IMR-90 (cell line): ENCODE measurements around the gene C9orf152.
A peak's percentile ranks its signal among the peaks of the same experiment; 100 is the strongest.

Experiments
- FOS ChIP-seq: fragments of 150-350 bp; IDR thresholded peaks from 2 replicates; pipeline ENCODE4 v1.6.1; 2016; ENCODE audit warnings: low read depth, low read length
- MAZ ChIP-seq: IDR thresholded peaks from 2 replicates; pipeline ENCODE4 v1.6.1; 2012; ENCODE audit warnings: low read depth, mild to moderate bottlenecking, low read length, improper control_type of control experiment, moderate library complexity, borderline replicate concordance
- MXI1 ChIP-seq: IDR thresholded peaks from 2 replicates; pipeline ENCODE4 v1.6.1; 2012; ENCODE audit warnings: low read depth, mild to moderate bottlenecking, low read length, moderate library complexity, borderline replicate concordance
- POLR2A ChIP-seq: IDR thresholded peaks from 2 replicates; pipeline ENCODE4 v1.6.1; 2012; ENCODE audit warnings: mild to moderate bottlenecking, low read depth, low read length
- RAD21 ChIP-seq: IDR thresholded peaks from 2 replicates; pipeline ENCODE4 v1.6.1; 2012; ENCODE audit warnings: low read length, improper control_type of control experiment
- RCOR1 ChIP-seq: IDR thresholded peaks from 2 replicates; pipeline ENCODE4 v1.6.1; 2012; ENCODE audit warnings: mild to moderate bottlenecking, low read length, improper control_type of control experiment; ENCODE audit not compliant: insufficient replicate concordance
- USF2 ChIP-seq: fragments of 150-350 bp; IDR thresholded peaks from 2 replicates; pipeline ENCODE4 v1.6.1; 2017; ENCODE audit warnings: mild to moderate bottlenecking, antibody characterized with exemption, low read length, low read depth
- TF ChIP-seq, protein P1 (sequence below): conservative IDR thresholded peaks from 2 replicates; pipeline ENCODE4 v1.5.1; 2012; ENCODE audit warnings: mild to moderate bottlenecking, low read depth, low read length, improper control_type of control experiment

GRCh38 chr9:110156902-110157301 lies 51.1 kb downstream of the C9orf152 start:
- TF ChIP-seq, protein P1, sequence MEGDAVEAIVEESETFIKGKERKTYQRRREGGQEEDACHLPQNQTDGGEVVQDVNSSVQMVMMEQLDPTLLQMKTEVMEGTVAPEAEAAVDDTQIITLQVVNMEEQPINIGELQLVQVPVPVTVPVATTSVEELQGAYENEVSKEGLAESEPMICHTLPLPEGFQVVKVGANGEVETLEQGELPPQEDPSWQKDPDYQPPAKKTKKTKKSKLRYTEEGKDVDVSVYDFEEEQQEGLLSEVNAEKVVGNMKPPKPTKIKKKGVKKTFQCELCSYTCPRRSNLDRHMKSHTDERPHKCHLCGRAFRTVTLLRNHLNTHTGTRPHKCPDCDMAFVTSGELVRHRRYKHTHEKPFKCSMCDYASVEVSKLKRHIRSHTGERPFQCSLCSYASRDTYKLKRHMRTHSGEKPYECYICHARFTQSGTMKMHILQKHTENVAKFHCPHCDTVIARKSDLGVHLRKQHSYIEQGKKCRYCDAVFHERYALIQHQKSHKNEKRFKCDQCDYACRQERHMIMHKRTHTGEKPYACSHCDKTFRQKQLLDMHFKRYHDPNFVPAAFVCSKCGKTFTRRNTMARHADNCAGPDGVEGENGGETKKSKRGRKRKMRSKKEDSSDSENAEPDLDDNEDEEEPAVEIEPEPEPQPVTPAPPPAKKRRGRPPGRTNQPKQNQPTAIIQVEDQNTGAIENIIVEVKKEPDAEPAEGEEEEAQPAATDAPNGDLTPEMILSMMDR = no peak
- TF ChIP-seq RAD21 (no peak), POLR2A (no peak), USF2 (no peak), MAZ (no peak), MXI1 (peak; percentile 44; the same call in 1 of the 2 replicates), RCOR1 (no peak), FOS (no peak)
